Dermis blood vessel endothelial cell (primary cell): ENCODE results near the gene CSTPP1. TPM values are rescaled to one million over a fixed set of nuclear protein-coding genes. Genes with fewer than 3 reads are reported as not detected.
A peak's percentile ranks its signal among the peaks of the same experiment; 100 is the strongest.
"Not testable (repeated sequence)": the region's sequence is repeated elsewhere in the genome, so short reads cannot be mapped to it uniquely, and the experiment has no call there.

Experiments
- DNase-seq: peaks from one replicate; pipeline ENCODE4 v3.0.0; 2010
- total RNA-seq: library from RNA; depleted of rRNA; stranded (reverse); fragments of >200 nt; gene quantifications from 2 replicates; pipeline ENCODE4 v1.2.3, GENCODE V29; 2014

The CSTPP1 gene
- total RNA-seq, 1 donor from 2014 or later = 8.5 TPM

- no peak for DNase-seq
These were observed 167.8 kb downstream of the CSTPP1 start for GRCh38 chr11:47104261-47104950.

GRCh38 chr11:47105541-47105940 is 169.0 kb downstream of the CSTPP1 start:
- no peak for DNase-seq

- no peak for DNase-seq
These were observed 169.4 kb downstream of the CSTPP1 start for GRCh38 chr11:47105974-47106373.

- no peak for DNase-seq
These were observed 170.3 kb downstream of the CSTPP1 start for GRCh38 chr11:47106798-47107411.

GRCh38 chr11:47107744-47108143 is 171.2 kb downstream of the CSTPP1 start:
- no peak for DNase-seq

- DNase-seq = no peak
These were observed 171.7 kb downstream of the CSTPP1 start for GRCh38 chr11:47108214-47108613.

- no peak for DNase-seq
These were observed 172.6 kb downstream of the CSTPP1 start for GRCh38 chr11:47109051-47109726.

GRCh38 chr11:47109727-47110246 is 173.2 kb downstream of the CSTPP1 start:
- no peak for DNase-seq

- DNase-seq = no peak
These were observed 174.8 kb downstream of the CSTPP1 start for GRCh38 chr11:47111318-47111804.

GRCh38 chr11:47112941-47113340 is 176.4 kb downstream of the CSTPP1 start:
- not testable (repeated sequence) for DNase-seq

- DNase-seq = not testable (repeated sequence)
These were observed 182.6 kb downstream of the CSTPP1 start for GRCh38 chr11:47118958-47119688.

GRCh38 chr11:47121056-47121455 is 184.5 kb downstream of the CSTPP1 start:
- DNase-seq = no peak

GRCh38 chr11:47121731-47122130 is 185.2 kb downstream of the CSTPP1 start:
- no peak for DNase-seq

- no peak for DNase-seq
These were observed 186.5 kb downstream of the CSTPP1 start for GRCh38 chr11:47123094-47123493.

- peak; percentile 14 for DNase-seq
These were observed 188.1 kb downstream of the CSTPP1 start for GRCh38 chr11:47124675-47125074.

- DNase-seq = no peak
These were observed 188.5 kb downstream of the CSTPP1 start for GRCh38 chr11:47125083-47125482.

GRCh38 chr11:47127213-47127612 is 190.7 kb downstream of the CSTPP1 start:
- DNase-seq = no peak

GRCh38 chr11:47130543-47130942 is 194.0 kb downstream of the CSTPP1 start:
- no peak for DNase-seq

GRCh38 chr11:47131136-47131535 is 194.6 kb downstream of the CSTPP1 start:
- no peak for DNase-seq

GRCh38 chr11:47132490-47132889 is 195.9 kb downstream of the CSTPP1 start:
- no peak for DNase-seq

- no peak for DNase-seq
These were observed 196.4 kb downstream of the CSTPP1 start for GRCh38 chr11:47132981-47133380.

GRCh38 chr11:47136327-47136726 is 199.8 kb downstream of the CSTPP1 start:
- DNase-seq = no peak

GRCh38 chr11:47136921-47137320 is 200.4 kb downstream of the CSTPP1 start:
- DNase-seq = no peak
